HL-60 (cell line): Measurements from ENCODE around the gene LMO3.

Experiments used
- POLR2AphosphoS5 ChIP-seq: IDR thresholded peaks from 2 replicates; pipeline ENCODE4 v1.6.1; 2012; ENCODE audit warnings: low read depth
- TF ChIP-seq, protein P1 (sequence below): IDR thresholded peaks from one replicate; pipeline ENCODE4 v1.5.1; 2011; ENCODE audit warnings: low read length, control low read depth, inconsistent platforms; ENCODE audit not compliant: insufficient read depth
- TF ChIP-seq, protein P2 (sequence below): IDR thresholded peaks from 2 replicates; pipeline ENCODE4 v1.6.1; 2012; ENCODE audit warnings: low read depth; ENCODE audit not compliant: insufficient replicate concordance

DNA sequence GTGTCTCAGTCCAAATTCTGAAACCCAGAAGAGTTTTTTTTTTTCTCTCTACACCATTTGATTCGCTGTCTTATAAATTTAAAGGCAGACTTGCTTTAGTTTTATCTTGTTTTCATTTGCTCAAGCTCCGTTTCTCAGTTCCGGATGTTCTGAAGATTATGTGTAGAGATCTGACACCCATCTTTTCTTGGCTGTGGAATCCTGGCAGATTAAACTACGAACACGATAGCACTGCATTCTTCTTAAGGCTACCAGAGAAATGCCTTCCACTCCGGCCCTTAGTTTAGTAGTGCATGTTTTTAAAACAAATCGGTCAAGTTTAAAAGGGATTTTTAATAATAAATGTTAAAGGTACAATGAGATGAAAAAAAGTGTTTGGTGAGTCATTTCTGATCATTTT is 106.4 kb downstream of the LMO3 start:
- no peak for TF ChIP-seq POLR2AphosphoS5
- TF ChIP-seq, protein P1, sequence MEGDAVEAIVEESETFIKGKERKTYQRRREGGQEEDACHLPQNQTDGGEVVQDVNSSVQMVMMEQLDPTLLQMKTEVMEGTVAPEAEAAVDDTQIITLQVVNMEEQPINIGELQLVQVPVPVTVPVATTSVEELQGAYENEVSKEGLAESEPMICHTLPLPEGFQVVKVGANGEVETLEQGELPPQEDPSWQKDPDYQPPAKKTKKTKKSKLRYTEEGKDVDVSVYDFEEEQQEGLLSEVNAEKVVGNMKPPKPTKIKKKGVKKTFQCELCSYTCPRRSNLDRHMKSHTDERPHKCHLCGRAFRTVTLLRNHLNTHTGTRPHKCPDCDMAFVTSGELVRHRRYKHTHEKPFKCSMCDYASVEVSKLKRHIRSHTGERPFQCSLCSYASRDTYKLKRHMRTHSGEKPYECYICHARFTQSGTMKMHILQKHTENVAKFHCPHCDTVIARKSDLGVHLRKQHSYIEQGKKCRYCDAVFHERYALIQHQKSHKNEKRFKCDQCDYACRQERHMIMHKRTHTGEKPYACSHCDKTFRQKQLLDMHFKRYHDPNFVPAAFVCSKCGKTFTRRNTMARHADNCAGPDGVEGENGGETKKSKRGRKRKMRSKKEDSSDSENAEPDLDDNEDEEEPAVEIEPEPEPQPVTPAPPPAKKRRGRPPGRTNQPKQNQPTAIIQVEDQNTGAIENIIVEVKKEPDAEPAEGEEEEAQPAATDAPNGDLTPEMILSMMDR: no peak
- TF ChIP-seq, protein P2, sequence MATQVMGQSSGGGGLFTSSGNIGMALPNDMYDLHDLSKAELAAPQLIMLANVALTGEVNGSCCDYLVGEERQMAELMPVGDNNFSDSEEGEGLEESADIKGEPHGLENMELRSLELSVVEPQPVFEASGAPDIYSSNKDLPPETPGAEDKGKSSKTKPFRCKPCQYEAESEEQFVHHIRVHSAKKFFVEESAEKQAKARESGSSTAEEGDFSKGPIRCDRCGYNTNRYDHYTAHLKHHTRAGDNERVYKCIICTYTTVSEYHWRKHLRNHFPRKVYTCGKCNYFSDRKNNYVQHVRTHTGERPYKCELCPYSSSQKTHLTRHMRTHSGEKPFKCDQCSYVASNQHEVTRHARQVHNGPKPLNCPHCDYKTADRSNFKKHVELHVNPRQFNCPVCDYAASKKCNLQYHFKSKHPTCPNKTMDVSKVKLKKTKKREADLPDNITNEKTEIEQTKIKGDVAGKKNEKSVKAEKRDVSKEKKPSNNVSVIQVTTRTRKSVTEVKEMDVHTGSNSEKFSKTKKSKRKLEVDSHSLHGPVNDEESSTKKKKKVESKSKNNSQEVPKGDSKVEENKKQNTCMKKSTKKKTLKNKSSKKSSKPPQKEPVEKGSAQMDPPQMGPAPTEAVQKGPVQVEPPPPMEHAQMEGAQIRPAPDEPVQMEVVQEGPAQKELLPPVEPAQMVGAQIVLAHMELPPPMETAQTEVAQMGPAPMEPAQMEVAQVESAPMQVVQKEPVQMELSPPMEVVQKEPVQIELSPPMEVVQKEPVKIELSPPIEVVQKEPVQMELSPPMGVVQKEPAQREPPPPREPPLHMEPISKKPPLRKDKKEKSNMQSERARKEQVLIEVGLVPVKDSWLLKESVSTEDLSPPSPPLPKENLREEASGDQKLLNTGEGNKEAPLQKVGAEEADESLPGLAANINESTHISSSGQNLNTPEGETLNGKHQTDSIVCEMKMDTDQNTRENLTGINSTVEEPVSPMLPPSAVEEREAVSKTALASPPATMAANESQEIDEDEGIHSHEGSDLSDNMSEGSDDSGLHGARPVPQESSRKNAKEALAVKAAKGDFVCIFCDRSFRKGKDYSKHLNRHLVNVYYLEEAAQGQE: no peak
